BLaER1 (cell line): ENCODE measurements around the gene FZD4.
"Not testable (repeated sequence)": the region's sequence is repeated elsewhere in the genome, so short reads cannot be mapped to it uniquely, and the experiment has no call there.

ENCODE experiments used
- H3K27ac ChIP-seq: shearing (Covaris generic); formaldehyde crosslinking; 2 replicates; pipeline ENCODE4 v1.8.1; 2022
- H3K27me3 ChIP-seq: shearing (Covaris generic); formaldehyde crosslinking; 2 replicates; pipeline ENCODE4 v1.8.1; 2022
- H3K36me3 ChIP-seq: shearing (Covaris generic); formaldehyde crosslinking; 2 replicates; pipeline ENCODE4 v1.8.1; 2022
- H3K4me1 ChIP-seq: shearing (Covaris generic); formaldehyde crosslinking; 2 replicates; pipeline ENCODE4 v1.8.1; 2022
- H3K4me2 ChIP-seq: shearing (Covaris generic); formaldehyde crosslinking; 2 replicates; pipeline ENCODE4 v1.8.1; 2022
- H3K4me3 ChIP-seq: shearing (Covaris generic); formaldehyde crosslinking; 2 replicates; pipeline ENCODE4 v1.8.1; 2022
- H3K9ac ChIP-seq: shearing (Covaris generic); formaldehyde crosslinking; 2 replicates; pipeline ENCODE4 v1.8.1; 2022
- H3K9me3 ChIP-seq: shearing (Covaris generic); formaldehyde crosslinking; 2 replicates; pipeline ENCODE4 v1.8.1; 2022
- H4K20me1 ChIP-seq: shearing (Covaris generic); formaldehyde crosslinking; 2 replicates; pipeline ENCODE4 v1.8.1; 2022
- Cebpa-rat ChIP-seq: shearing (Covaris generic); IDR thresholded peaks from 2 replicates; pipeline ENCODE4 v1.8.1; 2022

The FZD4 gene

GRCh38 chr11:86950661-86950995 is 4.6 kb downstream of the FZD4 start:
- no peak overlapping the region for H3K27ac ChIP-seq
- peaks cover 22% of the 10 kb centered on the region for H3K27me3 ChIP-seq
- H3K4me3 ChIP-seq: no peak overlapping the region
- no peaks in the 10 kb centered on the region for H3K36me3 ChIP-seq
- no peak for TF ChIP-seq Cebpa-rat
- H4K20me1 ChIP-seq: no peaks in the 10 kb centered on the region
- H3K4me1 ChIP-seq: 0 out of 2 replicates have a peak, but pooled peaks cover 5% of the 10 kb centered on the region
- no peak overlapping the region for H3K9ac ChIP-seq
- H3K4me2 ChIP-seq: no peak overlapping the region
- H3K9me3 ChIP-seq: no peaks in the 10 kb centered on the region

- H3K27me3 ChIP-seq: peaks cover 20% of the 10 kb centered on the region
- H3K9me3 ChIP-seq: no peaks in the 10 kb centered on the region
- no peak overlapping the region for H3K4me2 ChIP-seq
- no peak for TF ChIP-seq Cebpa-rat
- no peak overlapping the region for H3K4me3 ChIP-seq
- H4K20me1 ChIP-seq: no peaks in the 10 kb centered on the region
- H3K27ac ChIP-seq: no peak overlapping the region
- 0 out of 2 replicates have a peak, but pooled peaks cover 5% of the 10 kb centered on the region for H3K4me1 ChIP-seq
- H3K9ac ChIP-seq: no peak overlapping the region
- H3K36me3 ChIP-seq: no peaks in the 10 kb centered on the region
These were observed 5.1 kb downstream of the FZD4 start for GRCh38 chr11:86949995-86950660.

- H4K20me1 ChIP-seq: no peaks in the 10 kb centered on the region
- H3K4me3 ChIP-seq: no peak overlapping the region
- no peaks in the 10 kb centered on the region for H3K36me3 ChIP-seq
- H3K27ac ChIP-seq: no peak overlapping the region
- no peak for TF ChIP-seq Cebpa-rat
- H3K4me2 ChIP-seq: no peak overlapping the region
- no peaks in the 10 kb centered on the region for H3K9me3 ChIP-seq
- H3K27me3 ChIP-seq: peaks cover 8% of the 10 kb centered on the region; the same call in 1 of the 2 replicates
- H3K4me1 ChIP-seq: no peaks in the 10 kb centered on the region
- no peak overlapping the region for H3K9ac ChIP-seq
These were observed 6.5 kb downstream of the FZD4 start for GRCh38 chr11:86948733-86949132.

- Histone ChIP-seq H3K36me3 (no peaks in the 10 kb centered on the region), H4K20me1 (no peaks in the 10 kb centered on the region), H3K27me3 (no peaks in the 10 kb centered on the region), H3K9me3 (no peaks in the 10 kb centered on the region), H3K4me3 (no peak overlapping the region), H3K27ac (no peak overlapping the region), H3K4me1 (no peaks in the 10 kb centered on the region), H3K4me2 (no peak overlapping the region), H3K9ac (no peak overlapping the region)
- TF ChIP-seq Cebpa-rat: no peak
These were observed 7.7 kb downstream of the FZD4 start for GRCh38 chr11:86947541-86947940.

GRCh38 chr11:86943505-86943904 is 11.7 kb downstream of the FZD4 start:
- H3K27me3 ChIP-seq, H3K4me1 ChIP-seq, H3K4me2 ChIP-seq, H3K4me3 ChIP-seq, H3K9ac ChIP-seq, H3K27ac ChIP-seq, H3K9me3 ChIP-seq, H3K36me3 ChIP-seq, H4K20me1 ChIP-seq: not testable (repeated sequence)

- H3K4me3 ChIP-seq: no peak overlapping the region
These were observed 13.2 kb downstream of the FZD4 start for GRCh38 chr11:86941871-86942599.

GRCh38 chr11:86941077-86941870 is 13.9 kb downstream of the FZD4 start:
- Histone ChIP-seq H3K36me3 (no peaks in the 10 kb centered on the region), H3K4me2 (no peak overlapping the region), H3K9ac (no peak overlapping the region), H3K27ac (no peak overlapping the region), H3K9me3 (no peaks in the 10 kb centered on the region), H3K4me1 (no peaks in the 10 kb centered on the region), H3K4me3 (no peak overlapping the region), H3K27me3 (no peaks in the 10 kb centered on the region), H4K20me1 (no peaks in the 10 kb centered on the region)
- TF ChIP-seq Cebpa-rat: no peak

More at GRCh38 chr11:86941871-86942599, 13.2 kb downstream of the FZD4 start:
- TF ChIP-seq Cebpa-rat: no peak
- Histone ChIP-seq H3K9me3 (no peaks in the 10 kb centered on the region), H3K4me1 (no peaks in the 10 kb centered on the region), H4K20me1 (no peaks in the 10 kb centered on the region), H3K27ac (no peak overlapping the region), H3K27me3 (no peaks in the 10 kb centered on the region), H3K4me2 (no peak overlapping the region), H3K36me3 (no peaks in the 10 kb centered on the region), H3K9ac (no peak overlapping the region)

- H3K36me3 ChIP-seq: no peaks in the 10 kb centered on the region
- no peak for TF ChIP-seq Cebpa-rat
- no peak overlapping the region for H3K9ac ChIP-seq
- no peaks in the 10 kb centered on the region for H3K27me3 ChIP-seq
- no peak overlapping the region for H3K4me2 ChIP-seq
- H3K4me1 ChIP-seq: no peaks in the 10 kb centered on the region
- no peaks in the 10 kb centered on the region for H4K20me1 ChIP-seq
- H3K4me3 ChIP-seq: no peak overlapping the region
- H3K27ac ChIP-seq: no peak overlapping the region
- H3K9me3 ChIP-seq: no peaks in the 10 kb centered on the region
These were observed 14.9 kb downstream of the FZD4 start for GRCh38 chr11:86940122-86940777.

GRCh38 chr11:86938900-86939880 is 16.0 kb downstream of the FZD4 start:
- no peak overlapping the region for H3K4me2 ChIP-seq
- no peak overlapping the region for H3K9ac ChIP-seq
- H3K9me3 ChIP-seq: no peaks in the 10 kb centered on the region
- TF ChIP-seq Cebpa-rat: no peak
- no peaks in the 10 kb centered on the region for H3K36me3 ChIP-seq
- no peak overlapping the region for H3K27ac ChIP-seq
- no peaks in the 10 kb centered on the region for H3K27me3 ChIP-seq
- no peaks in the 10 kb centered on the region for H4K20me1 ChIP-seq
- H3K4me3 ChIP-seq: no peak overlapping the region
- no peaks in the 10 kb centered on the region for H3K4me1 ChIP-seq
